C4-2B (cell line): ENCODE results near the gene LRMDA.

ENCODE experiments used
- CTCF ChIP-seq: fragments of 450-650 bp; conservative IDR thresholded peaks from 2 replicates; pipeline ENCODE4 v1.5.1; 2017; ENCODE audit warnings: mild to moderate bottlenecking
- ZFX ChIP-seq: fragments of 450-650 bp; IDR thresholded peaks from 2 replicates; pipeline ENCODE4 v1.6.1; 2017

GRCh38 chr10:76334255-76334654, 902.8 kb downstream of the LRMDA start:
- TF ChIP-seq CTCF (no peak), ZFX (no peak)
